ENCODE results near the gene ANKRD60.
A peak's percentile ranks its signal among the peaks of the same experiment; 100 is the strongest.

Gene ANKRD60

GRCh38 chr20:58188527-58188926 is 39.9 kb downstream of the ANKRD60 start:
- DNase-seq = no peak

DNA sequence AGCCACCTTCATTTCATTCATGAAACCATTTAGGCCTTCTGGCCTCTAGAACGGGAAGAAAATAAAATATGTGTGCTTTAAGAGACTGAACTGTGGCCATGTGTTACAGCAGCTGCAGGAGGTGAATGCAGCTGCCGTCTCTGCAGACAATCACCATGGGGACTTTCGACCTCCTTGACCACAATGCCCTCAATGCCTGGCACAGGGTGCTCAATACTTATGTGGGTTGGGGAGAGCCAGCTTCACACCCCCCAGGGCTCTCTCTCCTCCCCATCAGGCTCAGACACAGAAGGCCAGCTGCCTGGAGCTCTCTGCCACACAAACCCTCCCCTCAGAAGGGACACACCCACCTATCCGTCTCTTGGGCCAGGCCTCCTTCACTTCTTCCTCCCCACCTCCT is 43.5 kb downstream of the ANKRD60 start:
- DNase-seq = no peak

DNA sequence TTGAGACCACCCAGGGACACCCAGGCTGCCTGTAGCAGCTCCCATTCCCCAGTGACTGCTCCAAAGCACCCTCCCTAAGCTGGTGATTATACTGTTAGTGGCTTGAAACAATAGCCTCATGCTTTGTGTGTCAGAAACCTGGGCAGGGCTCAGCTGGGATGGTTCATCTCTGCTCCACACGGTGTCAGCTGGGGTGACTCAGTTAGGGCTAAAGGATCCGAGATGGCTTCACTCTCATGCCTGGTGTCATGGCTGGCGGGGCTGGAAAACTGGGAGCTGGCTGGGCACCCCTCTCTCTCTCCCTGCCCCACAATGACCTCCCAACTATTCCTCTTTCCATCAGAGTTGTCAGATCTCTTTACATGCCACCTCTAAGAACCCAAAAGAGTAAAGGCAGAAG is 44.4 kb downstream of the ANKRD60 start:
- no peak for DNase-seq

- no peak for DNase-seq
These were observed 45.8 kb downstream of the ANKRD60 start for GRCh38 chr20:58182521-58183140.

DNA sequence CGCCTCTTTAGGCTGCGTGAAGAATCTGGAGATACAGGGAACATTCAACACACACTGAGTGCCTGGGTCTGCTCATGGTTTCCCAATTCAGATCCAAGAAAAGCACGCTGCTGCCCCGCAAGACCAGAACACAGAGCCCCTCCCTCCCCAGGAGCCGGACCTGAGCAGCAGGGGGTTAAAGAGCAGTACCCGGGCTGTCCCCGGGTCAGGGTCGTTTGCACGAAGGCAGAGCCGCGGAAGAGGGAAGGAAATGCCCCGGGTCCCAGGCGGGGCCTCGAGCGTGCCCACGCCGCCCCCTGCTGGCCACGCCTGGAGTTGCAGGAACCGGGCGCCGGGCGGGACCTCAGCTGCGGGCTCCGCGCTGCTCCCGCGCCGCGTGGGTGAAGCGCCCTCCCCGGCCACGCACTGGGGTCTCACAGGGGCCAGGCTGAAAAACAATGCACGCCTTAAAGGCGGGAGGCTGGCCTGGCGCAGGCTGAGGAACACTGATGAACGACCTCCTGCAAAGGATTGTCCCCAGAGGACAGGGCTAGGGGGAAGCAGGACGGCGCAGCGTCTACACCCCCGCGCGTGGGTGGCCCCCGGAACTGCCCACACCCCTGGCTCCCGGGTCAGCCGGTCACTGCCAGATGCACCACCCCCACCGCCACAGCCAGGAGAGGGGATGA is 48.9 kb downstream of the ANKRD60 start:
- DNase-seq = peak in 12 of 14 donors; percentile 5 to 75 (median 28)

DNA sequence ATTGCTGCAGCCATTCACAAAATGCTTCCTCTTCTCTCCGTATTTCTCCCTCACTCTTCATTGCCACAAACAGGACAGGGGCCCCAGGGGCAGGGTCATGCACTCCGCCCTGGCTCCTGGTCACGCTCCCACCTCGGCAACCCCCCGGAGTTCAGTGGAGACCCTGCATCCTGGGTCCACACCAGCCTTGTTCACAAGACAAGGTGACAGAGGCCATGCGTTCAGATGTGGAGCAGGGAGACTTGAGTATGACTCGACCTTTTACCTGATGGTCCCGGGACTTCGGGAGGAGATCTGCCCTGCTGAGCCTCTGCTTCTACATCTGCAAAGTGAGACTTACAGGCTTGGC is 49.4 kb downstream of the ANKRD60 start:
- DNase-seq = no peak

DNA sequence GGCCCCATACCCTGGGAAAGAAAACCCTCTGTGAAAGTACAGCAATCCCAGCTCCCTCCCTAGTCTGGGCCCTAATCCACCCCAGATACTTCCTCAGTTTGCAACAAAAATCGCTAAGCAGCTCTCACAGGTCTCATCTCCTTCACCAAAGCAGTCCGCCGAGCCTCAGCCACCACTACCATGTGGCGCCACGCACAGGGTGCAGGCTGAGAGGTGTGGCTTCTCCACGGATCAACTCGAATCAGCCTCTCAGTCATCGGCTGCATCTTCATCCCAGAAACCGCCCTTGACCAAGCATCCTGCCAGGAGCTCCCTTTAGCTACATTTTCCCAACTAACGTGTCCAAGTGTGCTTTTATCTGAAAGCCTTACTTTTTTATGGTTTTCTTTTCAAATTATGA is 50.7 kb downstream of the ANKRD60 start:
- no peak for DNase-seq

GRCh38 chr20:58175836-58176235 is 52.6 kb downstream of the ANKRD60 start:
- DNase-seq = no peak

DNA sequence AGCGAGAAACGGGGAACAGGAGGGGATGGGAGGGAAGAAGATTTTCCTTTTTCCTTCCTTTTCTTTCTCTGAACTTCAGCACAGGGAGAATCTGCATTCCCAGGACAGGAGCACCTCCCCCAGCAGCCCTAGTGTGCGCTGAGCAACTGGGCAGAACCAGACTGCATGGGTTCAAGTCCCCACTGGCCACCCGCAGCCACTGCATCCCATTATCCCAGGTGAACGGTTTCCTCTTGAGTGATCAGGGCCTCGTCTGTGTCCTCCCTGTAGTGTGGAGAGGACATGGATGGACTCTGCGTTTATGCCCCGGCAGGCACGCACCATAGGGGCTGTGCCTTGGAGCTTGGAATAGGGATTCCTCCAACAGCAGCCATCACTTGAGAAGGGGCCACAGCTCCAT is 53.0 kb downstream of the ANKRD60 start:
- DNase-seq = no peak

DNA sequence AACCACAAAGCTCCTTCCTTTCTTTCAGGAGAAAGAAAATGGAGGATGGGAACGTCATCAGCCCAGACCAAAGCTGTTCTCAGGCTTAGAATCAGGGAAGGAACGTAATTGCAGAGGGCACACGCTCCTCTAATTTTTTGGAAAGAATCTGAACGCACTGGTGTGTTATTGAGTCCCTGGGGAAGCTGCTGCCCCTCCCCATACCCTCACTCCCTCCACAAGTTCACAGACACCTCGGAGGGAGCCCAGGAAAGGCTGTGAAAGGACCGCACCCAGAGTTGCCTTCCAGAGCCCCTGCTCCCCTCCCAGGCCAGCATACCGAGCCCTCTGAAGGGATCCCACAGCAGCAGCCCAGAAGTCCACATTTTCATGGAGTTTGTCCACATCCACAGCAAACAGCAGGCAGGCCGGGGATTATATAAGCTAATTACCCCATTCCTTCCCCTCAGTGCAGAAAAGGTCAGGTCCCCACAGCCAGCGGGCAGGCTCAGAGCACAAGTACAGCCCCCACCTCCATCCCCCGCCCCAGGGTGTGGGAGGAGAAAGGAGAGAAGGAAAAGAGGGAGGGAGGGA is 53.7 kb downstream of the ANKRD60 start:
- DNase-seq = no peak

- DNase-seq = no peak
These were observed 54.3 kb downstream of the ANKRD60 start for GRCh38 chr20:58173930-58174707.

- no peak for DNase-seq
These were observed 55.4 kb downstream of the ANKRD60 start for GRCh38 chr20:58173091-58173490.

DNA sequence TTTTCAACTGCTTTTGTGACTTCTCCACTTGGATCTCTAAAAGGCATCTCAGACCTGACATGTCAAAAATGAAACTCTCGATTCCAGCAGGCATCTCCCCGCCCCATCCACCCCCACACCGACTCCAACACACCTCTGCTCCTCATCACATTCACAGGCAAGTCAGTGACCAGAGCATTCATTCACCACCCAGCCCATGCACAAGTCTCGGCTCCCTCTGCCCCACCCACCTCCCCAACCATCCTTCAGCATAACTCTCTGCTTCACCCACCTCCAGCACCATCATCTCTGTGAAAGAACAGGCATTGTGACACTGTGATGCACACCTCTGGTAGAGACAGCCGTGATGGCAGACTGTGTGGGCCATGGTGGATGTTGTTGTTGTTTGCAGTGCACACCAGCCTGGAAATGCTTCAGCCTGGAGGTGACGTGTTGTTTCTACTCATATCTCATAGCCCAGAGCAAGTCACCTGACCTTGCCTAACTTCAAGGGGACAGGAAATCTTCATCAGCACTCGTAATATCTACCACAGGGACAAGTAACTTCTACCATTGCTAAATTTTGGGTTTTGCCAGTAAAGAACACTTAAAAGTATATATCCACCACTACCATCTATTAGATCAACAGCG is 56.5 kb downstream of the ANKRD60 start:
- DNase-seq = no peak

- no peak for DNase-seq
These were observed 59.0 kb downstream of the ANKRD60 start for GRCh38 chr20:58169450-58169849.

DNA sequence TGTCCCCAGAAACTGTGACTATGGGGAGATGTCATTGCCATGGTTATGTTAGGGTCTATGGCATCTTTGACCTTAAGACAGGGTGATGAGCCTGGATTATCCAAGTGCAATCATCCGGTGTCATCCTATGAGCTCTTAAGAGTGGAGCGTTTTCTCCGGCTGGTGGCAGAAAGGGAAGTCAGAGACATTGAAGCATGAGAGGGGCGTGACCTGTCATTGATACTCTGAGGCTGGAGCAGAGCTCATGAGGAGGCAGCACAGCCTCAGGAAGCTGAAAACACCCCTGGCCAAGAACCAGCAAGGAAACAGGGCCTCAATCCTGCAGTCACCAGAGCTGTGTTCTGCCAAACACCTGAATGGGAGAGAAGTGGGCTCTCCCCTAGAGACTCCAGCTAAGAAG is 59.6 kb downstream of the ANKRD60 start:
- DNase-seq = no peak

DNA sequence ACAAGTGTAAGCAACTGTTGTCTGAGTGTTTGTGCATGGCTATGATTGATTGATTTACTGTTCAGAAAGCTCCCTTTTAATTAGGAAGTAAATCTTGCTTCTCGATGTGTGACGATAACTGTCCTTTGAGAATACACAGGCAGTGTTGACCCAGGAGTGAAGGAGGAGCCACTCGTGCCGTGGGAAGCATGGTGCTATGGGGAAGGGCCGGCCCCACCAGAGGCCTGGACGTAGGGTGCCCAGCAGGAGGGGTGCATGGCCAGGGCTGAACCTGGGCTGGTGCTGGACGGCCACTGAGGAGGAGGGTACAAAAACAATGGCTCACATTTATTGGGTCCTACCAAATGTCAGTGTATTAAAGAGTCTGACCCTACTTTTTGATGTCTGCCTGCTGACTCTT is 60.7 kb downstream of the ANKRD60 start:
- no peak for DNase-seq
